GM12892 (cell line): ENCODE data around the gene GIPC3.

ENCODE experiments used
- POLR2AphosphoS5 ChIP-seq: IDR thresholded peaks from 2 replicates; pipeline ENCODE4 v1.6.1; 2011; ENCODE audit warnings: low read depth, low read length, control low read depth
- TAF1 ChIP-seq: IDR thresholded peaks from 2 replicates; pipeline ENCODE4 v1.6.1; 2011; ENCODE audit warnings: low read depth, mild to moderate bottlenecking, control low read depth, low read length, borderline replicate concordance

GRCh38 chr19:3639479-3639878 is 54.2 kb downstream of the GIPC3 start:
- no peak for TF ChIP-seq POLR2AphosphoS5
- TF ChIP-seq TAF1 = no peak
